WERI-Rb-1 (cell line): ENCODE results near the gene GABRB1.

Experiments used
- DNase-seq: peaks from one replicate; pipeline ENCODE4 v3.0.0-alpha.2; 2020
- H3K27ac ChIP-seq: fragments of 250-450 bp; sonication (Bioruptor Pico); 2 replicates; pipeline ENCODE4 v1.5.1; 2020; ENCODE audit warnings: mild to moderate bottlenecking, moderate library complexity
- H3K27me3 ChIP-seq: fragments of 250-450 bp; sonication (Bioruptor Pico); 2 replicates; pipeline ENCODE4 v1.5.1; 2021; ENCODE audit warnings: mild to moderate bottlenecking, low read depth, moderate library complexity; ENCODE audit not compliant: insufficient read depth, severe bottlenecking
- H3K36me3 ChIP-seq: fragments of 250-450 bp; sonication (Bioruptor Pico); 2 replicates; pipeline ENCODE4 v1.5.1; 2020; ENCODE audit warnings: mild to moderate bottlenecking, moderate library complexity
- H3K4me3 ChIP-seq: 2 replicates; pipeline ENCODE4 v1.5.1; 2011; ENCODE audit warnings: low read depth, mild to moderate bottlenecking, control low read depth, low read length
- H3K9me3 ChIP-seq: fragments of 250-450 bp; sonication (Bioruptor Pico); 2 replicates; pipeline ENCODE4 v1.5.1; 2021; ENCODE audit warnings: mild to moderate bottlenecking, moderate library complexity; ENCODE audit not compliant: severe bottlenecking
- CTCF ChIP-seq: IDR thresholded peaks from 2 replicates; pipeline ENCODE4 v1.5.1; 2011; ENCODE audit warnings: low read depth, mild to moderate bottlenecking, control low read depth, inconsistent platforms, low read length

The GABRB1 gene

GRCh38 chr4:47337893-47338292 lies 306.5 kb downstream of the GABRB1 start:
- H3K36me3 ChIP-seq, result no peaks in the 10 kb centered on the region
- no peak for TF ChIP-seq CTCF
- H3K27me3 ChIP-seq, result no peaks in the 10 kb centered on the region
- no peak for DNase-seq
- H3K27ac ChIP-seq, result no peak overlapping the region
- H3K4me3 ChIP-seq, result no peak overlapping the region
- H3K9me3 ChIP-seq, result no peaks in the 10 kb centered on the region

- DNase-seq, result no peak
- no peaks in the 10 kb centered on the region for H3K36me3 ChIP-seq
- no peak for TF ChIP-seq CTCF
- no peak overlapping the region for H3K4me3 ChIP-seq
- H3K27ac ChIP-seq, result no peak overlapping the region
- no peaks in the 10 kb centered on the region for H3K27me3 ChIP-seq
- H3K9me3 ChIP-seq, result no peaks in the 10 kb centered on the region
These were observed 309.5 kb downstream of the GABRB1 start for GRCh38 chr4:47340914-47341313.

GRCh38 chr4:47342796-47343195 lies 311.4 kb downstream of the GABRB1 start:
- no peak overlapping the region for H3K27ac ChIP-seq
- no peaks in the 10 kb centered on the region for H3K36me3 ChIP-seq
- H3K27me3 ChIP-seq, result no peaks in the 10 kb centered on the region
- H3K9me3 ChIP-seq, result no peaks in the 10 kb centered on the region
- no peak for TF ChIP-seq CTCF
- H3K4me3 ChIP-seq, result no peak overlapping the region
- DNase-seq, result no peak

GRCh38 chr4:47349326-47349725 lies 318.0 kb downstream of the GABRB1 start:
- DNase-seq, result no peak
- Histone ChIP-seq H3K36me3 (no peaks in the 10 kb centered on the region), H3K27me3 (no peaks in the 10 kb centered on the region), H3K9me3 (no peaks in the 10 kb centered on the region), H3K4me3 (no peak overlapping the region), H3K27ac (no peak overlapping the region)
- no peak for TF ChIP-seq CTCF

- DNase-seq, result no peak
- Histone ChIP-seq H3K27me3 (no peaks in the 10 kb centered on the region), H3K27ac (no peak overlapping the region), H3K4me3 (no peak overlapping the region), H3K36me3 (no peaks in the 10 kb centered on the region), H3K9me3 (no peaks in the 10 kb centered on the region)
- TF ChIP-seq CTCF, result no peak
These were observed 324.2 kb downstream of the GABRB1 start for GRCh38 chr4:47355568-47355967.

- no peak for TF ChIP-seq CTCF
- no peak for DNase-seq
- no peaks in the 10 kb centered on the region for H3K27me3 ChIP-seq
- H3K27ac ChIP-seq, result peak overlapping the region; percentile 53
- H3K4me3 ChIP-seq, result no peak overlapping the region
- no peaks in the 10 kb centered on the region for H3K36me3 ChIP-seq
- no peaks in the 10 kb centered on the region for H3K9me3 ChIP-seq
These were observed 328.5 kb downstream of the GABRB1 start for GRCh38 chr4:47359891-47360290.
